Fibroblast of lung (primary cell): ENCODE data around the gene CDK9. TPM values are rescaled to one million over a fixed set of nuclear protein-coding genes. Genes with fewer than 3 reads are reported as not detected.

ENCODE experiments used
- DNase-seq, 2 donors: peaks; one replicate each; pipeline versions ENCODE4 v3.0.0 to v3.0.0-alpha.2; 2010; ENCODE audit warnings: low read depth in 2 of 2
- H2AFZ ChIP-seq: 2 replicates; pipeline ENCODE4 v1.5.1; 2012; ENCODE audit warnings: low read length, control low read depth, inconsistent platforms
- H3K27ac ChIP-seq: 2 replicates; pipeline ENCODE4 v1.5.1; 2011; ENCODE audit warnings: low read length, control low read depth; ENCODE audit not compliant: insufficient read depth
- H3K27me3 ChIP-seq: 2 replicates; pipeline ENCODE4 v1.5.1; 2011; ENCODE audit warnings: mild to moderate bottlenecking, low read length; ENCODE audit not compliant: control insufficient read depth, insufficient read depth
- H3K36me3 ChIP-seq: 2 replicates; pipeline ENCODE4 v1.5.1; 2011; ENCODE audit warnings: low read length; ENCODE audit not compliant: control insufficient read depth, insufficient read depth
- H3K4me1 ChIP-seq: 2 replicates; pipeline ENCODE4 v1.5.1; 2011; ENCODE audit warnings: low read length; ENCODE audit not compliant: control insufficient read depth, insufficient read depth; ENCODE audit errors: extremely low read depth
- H3K4me2 ChIP-seq: 2 replicates; pipeline ENCODE4 v1.5.1; 2011; ENCODE audit warnings: low read length, control low read depth; ENCODE audit not compliant: insufficient read depth; ENCODE audit errors: extremely low read depth
- H3K4me3 ChIP-seq, 4 experiments: fragments of 200-600 bp in 1 of 4; sonication (generic) in 1 of 4; replicated peaks in 1 of 4; 2 replicates each; pipeline ENCODE4 v1.5.1; 2011 to 2016; ENCODE audit warnings: low read length in 4 of 4, low read depth in 3 of 4, mild to moderate bottlenecking in 3 of 4, control low read depth in 2 of 4, inconsistent platforms in 1 of 4, mixed read lengths in 1 of 4; ENCODE audit not compliant: insufficient read depth in 1 of 4; ENCODE audit errors: control extremely low read depth in 1 of 4
- H3K79me2 ChIP-seq: 2 replicates; pipeline ENCODE4 v1.5.1; 2012; ENCODE audit warnings: mild to moderate bottlenecking, low read length, inconsistent platforms; ENCODE audit not compliant: control insufficient read depth, insufficient read depth
- H3K9ac ChIP-seq: 2 replicates; pipeline ENCODE4 v1.5.1; 2011; ENCODE audit warnings: mild to moderate bottlenecking, low read length, control low read depth; ENCODE audit not compliant: insufficient read depth
- H3K9me3 ChIP-seq: 2 replicates; pipeline ENCODE4 v1.5.1; 2012; ENCODE audit warnings: low read depth, low read length; ENCODE audit not compliant: control insufficient read depth, insufficient read depth
- H4K20me1 ChIP-seq: 2 replicates; pipeline ENCODE4 v1.5.1; 2011; ENCODE audit warnings: low read length; ENCODE audit not compliant: control insufficient read depth, insufficient read depth; ENCODE audit errors: extremely low read depth
- CTCF ChIP-seq, 2 donors: IDR thresholded peaks in 1 of 2; conservative IDR thresholded peaks in 1 of 2; 1 replicate in 1 of 2; 2 replicates in 1 of 2; pipeline ENCODE4 v1.5.1; 2011 to 2012; ENCODE audit warnings: low read length in 2 of 2, control low read depth in 1 of 2, inconsistent platforms in 1 of 2, low read depth in 1 of 2, mild to moderate bottlenecking in 1 of 2
- EZH2 ChIP-seq: IDR thresholded peaks from 2 replicates; pipeline ENCODE4 v1.5.1; 2012; ENCODE audit warnings: low read length, control low read depth, mild to moderate bottlenecking; ENCODE audit errors: missing control alignments
- polyA plus RNA-seq, 2 donors: library from polyadenylated mRNA; depleted of rRNA in 1 of 2; stranded (reverse) in 1 of 2; unstranded in 1 of 2; fragments of >200 nt; gene quantifications; 2 replicates each; pipeline ENCODE4 v1.2.1, GENCODE V29; 2011 to 2012; ENCODE audit warnings: missing spikeins in 1 of 2
- total RNA-seq: library from RNA; depleted of rRNA; stranded (reverse); fragments of >200 nt; gene quantifications from 2 replicates; pipeline ENCODE4 v1.2.1, GENCODE V29; 2014

CDK9 gene
- total and polyA plus RNA-seq, 2 donors (not counting 1 experiment from before 2014, with no cell fraction given) = 54.8 to 82.2 TPM

GRCh38 chr9:127786773-127787104, 905 bp downstream of the CDK9 start:
- peaks cover 8% of the 10 kb centered on the region for H3K4me1 ChIP-seq
- H3K4me3 ChIP-seq = peak overlapping the region; percentile 75 to 99 (median 91)
- peaks cover 32% of the 10 kb centered on the region for H3K36me3 ChIP-seq
- H3K27ac ChIP-seq = peak overlapping the region; percentile 91
- H3K9ac ChIP-seq = peak overlapping the region; percentile 94
- H3K27me3 ChIP-seq = no peaks in the 10 kb centered on the region
- no peaks in the 10 kb centered on the region for H3K9me3 ChIP-seq
- DNase-seq = peak in 1 of 2 donors; percentile 39
- peaks cover 42% of the 10 kb centered on the region for H3K79me2 ChIP-seq
- peak overlapping the region; percentile 89 for H3K4me2 ChIP-seq
- no peaks in the 10 kb centered on the region for H4K20me1 ChIP-seq
- H2AFZ ChIP-seq = no peak overlapping the region
- TF ChIP-seq EZH2 (no peak), CTCF (conservative IDR thresholded peaks at IDR 0.05 in 1 of 2, IDR thresholded peaks at IDR 0.05 in 1 of 2; ENCODE audit: low read depth in 1 of 2, low read length in 2 of 2) (peak; percentile 53)

- Histone ChIP-seq H3K4me3 (no peak overlapping the region), H4K20me1 (no peaks in the 10 kb centered on the region), H3K4me1 (peaks cover 11% of the 10 kb centered on the region), H3K9ac (no peak overlapping the region), H2AFZ (no peak overlapping the region), H3K79me2 (peaks cover 42% of the 10 kb centered on the region), H3K27me3 (no peaks in the 10 kb centered on the region), H3K9me3 (no peaks in the 10 kb centered on the region), H3K4me2 (no peak overlapping the region), H3K36me3 (peaks cover 34% of the 10 kb centered on the region), H3K27ac (no peak overlapping the region)
- DNase-seq = no peak
- TF ChIP-seq CTCF (conservative IDR thresholded peaks at IDR 0.05 in 1 of 2, IDR thresholded peaks at IDR 0.05 in 1 of 2; ENCODE audit: low read depth in 1 of 2, low read length in 2 of 2) = no peak
- no peak for TF ChIP-seq EZH2
These were observed 2.6 kb downstream of the CDK9 start for GRCh38 chr9:127788337-127789011.

GRCh38 chr9:127789179-127789578, 3.3 kb downstream of the CDK9 start:
- Histone ChIP-seq H3K4me1 (peaks cover 11% of the 10 kb centered on the region), H3K4me3 (no peak overlapping the region), H3K79me2 (peaks cover 42% of the 10 kb centered on the region), H3K36me3 (peaks cover 36% of the 10 kb centered on the region), H3K9ac (no peak overlapping the region), H3K4me2 (no peak overlapping the region), H2AFZ (no peak overlapping the region), H3K9me3 (no peaks in the 10 kb centered on the region), H4K20me1 (no peaks in the 10 kb centered on the region), H3K27ac (no peak overlapping the region), H3K27me3 (no peaks in the 10 kb centered on the region)
- no peak for DNase-seq
- no peak for TF ChIP-seq CTCF (conservative IDR thresholded peaks at IDR 0.05 in 1 of 2, IDR thresholded peaks at IDR 0.05 in 1 of 2; ENCODE audit: low read depth in 1 of 2, low read length in 2 of 2)
- TF ChIP-seq EZH2 = no peak
